GM12878 (cell line): ENCODE data around the gene APCDD1. TPM values are rescaled to one million over a fixed set of nuclear protein-coding genes. Genes with fewer than 3 reads are reported as not detected.

Experiments
- ATAC-seq: fragments of 200-7000 bp; cut with Tn5 transposase; 3 replicates; pipeline ENCODE4 v1.9.1; 2020; ENCODE audit warnings: mild to moderate bottlenecking, moderate library complexity
- BruUV-seq: library from RNA; stranded (reverse); fragments of 400-500 nt; replicated peaks from 2 replicates; lab custom pipeline; 2021; lab: Mats Ljungman, UMichigan
- CTCF ChIA-PET: fragments of 300-600 bp; sonication (Branson Sonifier 250); formaldehyde crosslinking; extraction: SDS; loops from one replicate; lab custom pipeline; 2021; ENCODE audit warnings: inconsistent platforms; lab: Yijun Ruan, JAX
- POLR2A ChIA-PET: fragments of 350-600 bp; formaldehyde crosslinking; extraction: SDS; loops from one replicate; lab custom pipeline; 2021; ENCODE audit warnings: inconsistent platforms; lab: Charles Lee
- RAD21 ChIA-PET: fragments of 300-600 bp; sonication (Branson Sonifier 250); formaldehyde crosslinking; loops from one replicate; lab custom pipeline; 2023; ENCODE audit warnings: antibody characterized with exemption; ENCODE audit not compliant: unreplicated experiment; lab: Charles Lee
- SMC1A ChIA-PET: fragments of 300-600 bp; sonication (Branson Sonifier 250); formaldehyde crosslinking; loops from one replicate; lab custom pipeline; 2023; ENCODE audit not compliant: unreplicated experiment, uncharacterized antibody; lab: Charles Lee
- DNase-seq: peaks from one replicate; pipeline ENCODE4 v3.0.0-alpha.2; 2011; ENCODE audit warnings: low read depth, low spot score
- FAIRE-seq: peaks from 3 replicates; lab custom pipeline; 2011; peaks lifted over from hg19 to GRCh38; lab: Jason Lieb, UNC
- H2AFZ ChIP-seq: 2 replicates; pipeline ENCODE4 v1.6.0; 2011; ENCODE audit warnings: low read depth, low read length, control low read depth; ENCODE audit not compliant: control insufficient read depth
- H3K27ac ChIP-seq: 2 replicates; pipeline ENCODE4 v1.5.1; 2011; ENCODE audit warnings: control low read depth; ENCODE audit not compliant: control insufficient read depth, insufficient read depth
- H3K27me3 ChIP-seq, 2 experiments: replicated peaks in 1 of 2; 2 replicates each; pipeline versions ENCODE4 v1.6.0 to v1.6.1; 2011; ENCODE audit warnings: low read length in 1 of 2; ENCODE audit not compliant: control insufficient read depth in 2 of 2, insufficient read depth in 2 of 2
- H3K36me3 ChIP-seq, 2 experiments: 2 replicates each; pipeline ENCODE4 v1.5.1; 2011; ENCODE audit warnings: low read length in 1 of 2; ENCODE audit not compliant: control insufficient read depth in 2 of 2, insufficient read depth in 2 of 2
- H3K4me1 ChIP-seq: 2 replicates; pipeline ENCODE4 v1.6.1; 2011; ENCODE audit warnings: mild to moderate bottlenecking, low read length, moderate library complexity, mixed read lengths; ENCODE audit not compliant: control insufficient read depth, insufficient read depth
- H3K4me2 ChIP-seq: 2 replicates; pipeline ENCODE4 v1.6.0; 2011; ENCODE audit warnings: control low read depth; ENCODE audit not compliant: control insufficient read depth, insufficient read depth
- H3K4me3 ChIP-seq: fragments of 200-600 bp; sonication (generic); 2 replicates; pipeline ENCODE4 v1.5.1; 2016
- H3K79me2 ChIP-seq: 2 replicates; pipeline ENCODE4 v1.6.0; 2011; ENCODE audit warnings: low read length; ENCODE audit not compliant: control insufficient read depth, insufficient read depth
- H3K9ac ChIP-seq: 2 replicates; pipeline ENCODE4 v1.8.0; 2011; ENCODE audit warnings: low read length, control low read depth, mixed read lengths; ENCODE audit not compliant: control insufficient read depth, insufficient read depth
- H3K9me3 ChIP-seq: replicated peaks from 3 replicates; pipeline ENCODE4 v1.5.1; 2011; ENCODE audit warnings: mild to moderate bottlenecking, low read length; ENCODE audit not compliant: control insufficient read depth, insufficient read depth
- H4K20me1 ChIP-seq: 2 replicates; pipeline ENCODE4 v1.6.0; 2011; ENCODE audit not compliant: control insufficient read depth, insufficient read depth
- ATF2 ChIP-seq: IDR thresholded peaks from 2 replicates; pipeline ENCODE4 v1.6.1; 2012; ENCODE audit warnings: low read length, inconsistent platforms
- BACH1 ChIP-seq: fragments of 450-650 bp; IDR thresholded peaks from 2 replicates; pipeline ENCODE4 v1.6.1; 2017; ENCODE audit warnings: mild to moderate bottlenecking, borderline replicate concordance
- BCL3 ChIP-seq: IDR thresholded peaks from 2 replicates; pipeline ENCODE4 v1.6.1; 2011; ENCODE audit warnings: borderline replicate concordance, low read depth, mild to moderate bottlenecking, moderate library complexity, low read length; ENCODE audit not compliant: insufficient read depth, poor library complexity, severe bottlenecking
- CHD1 ChIP-seq: IDR thresholded peaks from 2 replicates; pipeline ENCODE4 v1.6.1; 2012; ENCODE audit warnings: low read depth, low read length, improper control_type of control experiment
- EGR1 ChIP-seq, 2 experiments: IDR thresholded peaks; 1 replicate in 1 of 2; 2 replicates in 1 of 2; pipeline ENCODE4 v1.6.1; 2011 to 2012; ENCODE audit warnings: low read depth in 2 of 2, low read length in 2 of 2, borderline replicate concordance in 1 of 2, mild to moderate bottlenecking in 1 of 2, moderate library complexity in 1 of 2
- HDAC6 ChIP-seq: fragments of 200-600 bp; sonication (generic); IDR thresholded peaks from one replicate; pipeline ENCODE4 v1.8.0; 2017; ENCODE audit warnings: antibody characterized with exemption; ENCODE audit not compliant: unreplicated experiment
- HDGF ChIP-seq: fragments of 450-650 bp; IDR thresholded peaks from 2 replicates; pipeline ENCODE4 v1.6.1; 2016; ENCODE audit warnings: antibody characterized with exemption
- KDM1A ChIP-seq: fragments of 200-600 bp; sonication (generic); IDR thresholded peaks from 2 replicates; pipeline ENCODE4 v1.6.1; 2016; ENCODE audit warnings: borderline replicate concordance
- MYC ChIP-seq: IDR thresholded peaks from 2 replicates; pipeline ENCODE4 v1.6.1; 2011; ENCODE audit warnings: mild to moderate bottlenecking, low read length, moderate library complexity, inconsistent platforms; ENCODE audit not compliant: insufficient read depth, insufficient replicate concordance, insufficient read length, severe bottlenecking
- NFXL1 ChIP-seq: fragments of 450-650 bp; IDR thresholded peaks from 2 replicates; pipeline ENCODE4 v1.6.1; 2017; ENCODE audit warnings: antibody characterized with exemption, mild to moderate bottlenecking, borderline replicate concordance
- NR2F1 ChIP-seq: fragments of 450-650 bp; conservative IDR thresholded peaks from 2 replicates; pipeline ENCODE4 v1.6.1; 2017; ENCODE audit warnings: mild to moderate bottlenecking
- PML ChIP-seq: IDR thresholded peaks from 2 replicates; pipeline ENCODE4 v1.6.1; 2012; ENCODE audit warnings: low read length, inconsistent platforms
- POLR2A ChIP-seq: IDR thresholded peaks from 2 replicates; pipeline ENCODE4 v1.6.1; 2011; ENCODE audit warnings: low read depth, mild to moderate bottlenecking, low read length
- RBBP5 ChIP-seq: fragments of 200-600 bp; sonication (generic); conservative IDR thresholded peaks from 2 replicates; pipeline ENCODE4 v1.6.1; 2016
- SREBF1 ChIP-seq: IDR thresholded peaks from 2 replicates; pipeline ENCODE4 v1.6.1; 2012; ENCODE audit warnings: mild to moderate bottlenecking, low read length
- STAT1 ChIP-seq: fragments of 450-650 bp; conservative IDR thresholded peaks from 2 replicates; pipeline ENCODE4 v1.6.1; 2014; ENCODE audit warnings: antibody characterized with exemption, mild to moderate bottlenecking
- TCF12 ChIP-seq: IDR thresholded peaks from 2 replicates; pipeline ENCODE4 v1.6.1; 2011; ENCODE audit warnings: low read depth, mild to moderate bottlenecking, low read length
- YY1 ChIP-seq: IDR thresholded peaks from 2 replicates; pipeline ENCODE4 v1.6.1; 2011; ENCODE audit warnings: low read depth, mild to moderate bottlenecking, low read length
- ZBTB11 ChIP-seq: fragments of 450-650 bp; formaldehyde crosslinking; IDR thresholded peaks from 2 replicates; pipeline ENCODE4 v1.5.0; 2022; ENCODE audit warnings: mild to moderate bottlenecking, missing genetic modification characterization
- ZSCAN29 ChIP-seq: fragments of 450-650 bp; IDR thresholded peaks from 2 replicates; pipeline ENCODE4 v1.6.1; 2017; ENCODE audit warnings: mild to moderate bottlenecking, moderate library complexity
- WGBS: methylation state at CpG from one replicate; pipeline ENCODE4 v1.1.6; 2016; ENCODE audit warnings: low lambda C conversion rate; ENCODE audit not compliant: insufficient replicate concordance, insufficient coverage; ENCODE audit errors: missing lambda C conversion rate; 5-methylcytosine and 5-hydroxymethylcytosine counted together
- in situ Hi-C: fragments of 300-500 bp; cut with MboI; formaldehyde crosslinking; loops from 9 replicates; pipeline ENCODE4 v1.14.3; 2018; ENCODE audit warnings: mixed read lengths
- intact Hi-C: fragments of 100-400 bp; cut with micrococcal nuclease; formaldehyde crosslinking; loops from one replicate; pipeline ENCODE4 v1.14.2; 2022; ENCODE audit not compliant: unreplicated experiment
- polyA plus RNA-seq, 11 experiments: library from polyadenylated mRNA; depleted of rRNA in 4 of 11; unstranded in 6 of 11; stranded (reverse) in 5 of 11; fragments of >200 nt; fragmentation: Nextera tagmentation in 4 of 11; fragmentation: Illumina TruSeq in 1 of 11; extraction: Ambion mirVana in 4 of 11; extraction: Trizol in 1 of 11; gene quantifications; 1 replicate in 1 of 11; 2 replicates in 10 of 11; pipeline versions ENCODE4 v1.2.1 to v1.2.3, GENCODE V29; 2011 to 2016; ENCODE audit warnings: inconsistent platforms in 2 of 11, missing spikeins in 2 of 11, low read depth in 1 of 11
- total RNA-seq, 4 experiments: library from RNA; depleted of rRNA in 3 of 4; stranded (reverse); fragments of >200 nt in 3 of 4; fragmentation: Illumina TruSeq in 1 of 4; extraction: Trizol in 1 of 4; gene quantifications; 2 replicates each; pipeline versions ENCODE4 v1.2.1 to v1.2.3, GENCODE V29; 2013 to 2021

APCDD1 gene
- total and polyA plus RNA-seq, 10 of the 15 experiments (the other 5 are each of a cell fraction or from before 2014, with no cell fraction given) = not detected

- ChIA-PET CTCF (interaction anchor here (0.6 to 2.2 kb wide), 3 partner anchors 30 to 623 kb away, joined by 3 to 12 read pairs (median 4); no protein-coding TSS in a partner anchor), POLR2A (no interaction called here), RAD21 (no interaction called here), SMC1A (interaction anchor here (0.9 to 1.4 kb wide), 4 partner anchors 13 to 624 kb away, joined by 3 to 4 read pairs (median 3); no protein-coding TSS in a partner anchor)
- WGBS = 50% methylated on average over 3 of the region's 3 CpGs
- no peak overlapping the region for H3K4me3 ChIP-seq
- no TSS peak for BruUV-seq
- H4K20me1 ChIP-seq = no peaks in the 10 kb centered on the region
- H3K4me2 ChIP-seq = peak overlapping the region; percentile 79; the same call in 1 of the 2 replicates
- peaks cover 10% of the 10 kb centered on the region for H3K4me1 ChIP-seq
- H3K9ac ChIP-seq = no peak overlapping the region
- H3K79me2 ChIP-seq = peaks cover 60% of the 10 kb centered on the region
- no peak for DNase-seq
- no peak for FAIRE-seq
- H3K27ac ChIP-seq = no peak overlapping the region
- no peak overlapping the region for H2AFZ ChIP-seq
- in situ Hi-C loops (no loop called here), intact Hi-C loops (no loop called here)
- no peaks in the 10 kb centered on the region for H3K9me3 ChIP-seq
- ATAC-seq = no peak
- H3K27me3 ChIP-seq = no peaks in the 10 kb centered on the region
- no peak for TF ChIP-seq MYC
- no peak for TF ChIP-seq HDAC6
- no peak for TF ChIP-seq ZSCAN29
- no peak for TF ChIP-seq EGR1 (IDR thresholded peaks at IDR 0.05; ENCODE audit: borderline replicate concordance in 1 of 2, low read depth in 2 of 2, low read length in 2 of 2)
- no peak for TF ChIP-seq HDGF
- TF ChIP-seq STAT1 = no peak
- TF ChIP-seq ZBTB11 (CRISPR knock-in tag) = no peak
- TF ChIP-seq BACH1 = no peak
- no peak for TF ChIP-seq YY1
- TF ChIP-seq BCL3 = no peak
- no peak for TF ChIP-seq POLR2A
- TF ChIP-seq ATF2 = no peak
- no peak for TF ChIP-seq PML
- no peak for TF ChIP-seq KDM1A
- TF ChIP-seq TCF12 = no peak
- TF ChIP-seq NR2F1 = no peak
- no peak for TF ChIP-seq CHD1
- TF ChIP-seq NFXL1 = no peak
- no peak for TF ChIP-seq SREBF1
- TF ChIP-seq RBBP5 = no peak
- peaks cover 0 to 5% of the 10 kb centered on the region in 2 experiments; a peak in 2 of 4 replicates for H3K36me3 ChIP-seq
These were observed 76.4 kb downstream of the APCDD1 start for GRCh38 chr18:10530852-10531251.
